Stimulated activated CD4-positive, alpha-beta T cell treated with anti-CD3 and anti-CD28 coated beads, Interleukin-2, amount 100 ng/mL, for 24 hours (primary cell): ENCODE results near the gene ZNF420.
"Not testable (repeated sequence)": the region's sequence is repeated elsewhere in the genome, so short reads cannot be mapped to it uniquely, and the experiment has no call there.

Source experiments
- DNase-seq, 2 donors: peaks; one replicate each; pipeline ENCODE4 v3.0.0-alpha.2; 2020

The ZNF420 gene

DNA sequence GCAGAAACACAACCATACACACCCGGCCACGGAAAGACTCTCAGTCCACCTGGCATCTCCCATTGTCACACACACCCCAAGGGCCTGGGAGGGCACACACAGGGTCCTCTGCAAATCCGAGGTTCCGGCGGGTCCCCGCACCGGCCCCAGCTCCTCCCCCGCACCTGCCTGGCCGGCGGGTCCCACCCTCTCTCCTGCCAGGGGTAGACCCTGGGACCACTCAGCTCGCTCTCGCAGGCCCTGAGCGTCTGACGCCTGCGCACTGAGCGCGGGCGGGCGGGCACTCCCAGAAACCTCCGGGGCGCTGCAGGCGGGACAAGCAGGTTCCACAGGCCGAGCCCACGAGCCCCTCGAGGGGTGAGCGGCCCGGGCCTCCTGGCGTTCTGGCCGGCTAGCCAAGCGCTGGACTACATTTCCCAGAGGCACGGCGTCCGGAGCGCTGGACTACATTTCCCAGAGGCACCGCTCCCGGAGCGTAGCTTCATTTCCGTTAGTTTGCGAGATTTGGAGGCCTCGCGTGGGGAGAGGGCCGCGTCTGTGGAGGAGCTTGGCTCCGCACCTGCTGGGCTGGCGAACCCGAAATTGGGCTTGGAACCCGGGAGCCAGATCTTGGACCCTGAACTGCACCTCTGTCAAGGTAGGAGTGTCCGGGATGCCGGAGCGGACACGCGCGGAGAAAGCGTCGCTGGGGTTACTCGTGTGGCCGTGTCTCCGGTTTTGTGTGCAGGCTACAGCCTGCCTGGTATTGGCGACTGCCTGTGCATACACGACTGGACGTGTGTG, at the start of gene ZNF420:
ZNF420 (plus strand) TSS at position 500 of the 783 bp plus-strand sequence. CDS start 10,686 bp downstream, outside the sequence.
- DNase-seq, result peak; percentile 85 to 87

DNA sequence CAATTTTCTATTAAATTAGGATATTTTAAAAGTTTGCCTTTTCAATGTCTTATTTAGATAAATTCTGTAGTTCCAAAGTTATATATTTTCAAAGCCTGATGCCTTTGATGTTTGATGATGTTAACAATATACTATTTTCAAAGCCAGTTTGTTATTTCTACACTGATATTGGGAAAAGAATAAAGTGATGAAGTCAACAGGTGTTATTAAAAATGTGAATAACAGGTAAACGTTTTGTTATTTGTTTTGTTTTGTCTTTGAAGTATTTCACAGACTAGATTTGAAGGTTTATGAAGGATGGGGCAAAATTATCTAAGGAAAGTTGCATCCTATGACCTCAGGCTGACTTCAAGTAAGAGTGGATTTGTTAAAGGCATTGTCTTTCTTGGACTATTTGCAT, 33.1 kb upstream of the ZNF420 start:
- no peak for DNase-seq

DNA sequence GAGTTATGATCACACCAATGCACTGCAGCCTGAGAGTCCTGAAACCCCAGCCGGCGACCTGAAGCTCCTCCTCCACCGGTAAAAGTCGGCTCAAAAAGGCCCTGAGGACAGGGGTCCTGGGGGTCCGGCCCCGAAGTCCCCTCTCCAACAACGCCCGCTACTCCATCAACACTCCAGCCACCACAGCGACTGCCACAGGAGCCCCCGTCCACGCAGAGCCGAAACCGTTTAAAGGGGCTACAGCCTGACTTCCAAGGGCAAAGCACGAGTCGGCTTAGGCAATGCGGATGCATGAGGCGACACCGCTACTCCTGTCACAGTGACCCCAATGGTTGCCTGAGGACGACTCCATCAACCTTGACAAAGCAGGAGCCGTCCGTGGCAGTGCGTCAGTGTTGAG, 22.9 kb upstream of the ZNF420 start:
- no peak for DNase-seq

DNA sequence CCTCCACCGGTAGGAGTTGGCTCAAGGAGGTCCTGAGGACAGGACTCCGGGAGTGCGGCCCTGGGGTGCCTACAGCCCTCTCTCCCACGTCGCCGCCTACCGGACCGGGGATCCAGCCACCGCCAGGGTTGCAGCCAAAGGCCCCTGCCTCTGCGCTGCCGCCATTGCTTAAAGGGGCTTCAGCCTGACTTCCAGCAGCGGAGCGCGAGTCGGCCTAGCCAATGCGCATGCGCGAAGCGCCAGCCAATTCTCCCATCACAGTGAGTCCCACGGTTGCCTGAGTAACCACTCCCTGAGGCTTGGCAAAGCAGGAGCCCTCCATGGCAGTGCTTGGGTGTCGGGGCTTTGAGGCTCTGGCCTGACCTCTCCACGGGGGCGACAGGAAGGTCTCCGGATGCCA, 21.5 kb upstream of the ZNF420 start:
- no peak for DNase-seq

DNA sequence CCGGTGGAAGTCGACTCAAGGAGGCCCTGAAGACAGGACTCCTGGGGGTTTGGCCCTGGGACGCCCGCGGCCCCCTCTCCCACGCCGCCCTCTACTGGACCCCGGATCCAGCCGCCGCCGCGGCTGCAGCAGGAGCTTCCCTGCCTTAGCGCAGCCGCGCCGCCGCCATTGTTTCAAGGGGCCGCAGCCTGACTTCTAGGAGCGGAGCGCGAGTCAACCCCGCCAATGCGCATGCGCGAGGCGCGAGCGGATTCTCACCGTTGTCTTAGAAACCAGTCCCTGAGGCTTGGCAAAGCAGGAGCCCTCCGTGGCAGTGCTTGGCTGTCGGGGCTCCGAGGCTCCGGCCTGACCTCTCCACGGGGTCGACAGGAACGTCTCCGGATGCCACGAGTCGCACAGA, 19.1 kb upstream of the ZNF420 start:
- no peak for DNase-seq

DNA sequence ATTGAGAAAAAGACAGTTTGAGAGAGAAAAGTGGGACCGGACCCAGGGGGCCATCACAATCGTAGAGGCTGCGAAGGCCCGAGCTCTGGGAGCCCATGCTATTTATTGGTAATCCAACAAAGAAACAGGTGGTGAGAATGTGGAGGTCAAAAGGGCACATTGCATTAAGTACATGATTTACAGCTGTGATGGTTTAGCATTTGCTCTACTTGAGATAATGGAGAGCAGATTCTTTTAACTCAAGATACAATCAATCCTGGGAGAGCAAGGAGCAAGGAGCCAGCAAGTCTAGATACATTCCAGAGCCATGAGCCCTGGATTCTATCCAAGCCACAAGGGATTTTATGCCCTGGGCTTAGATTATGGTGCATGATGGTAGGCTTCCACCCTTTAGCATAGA, 13.3 kb upstream of the ZNF420 start:
- DNase-seq, result not testable (repeated sequence)

DNA sequence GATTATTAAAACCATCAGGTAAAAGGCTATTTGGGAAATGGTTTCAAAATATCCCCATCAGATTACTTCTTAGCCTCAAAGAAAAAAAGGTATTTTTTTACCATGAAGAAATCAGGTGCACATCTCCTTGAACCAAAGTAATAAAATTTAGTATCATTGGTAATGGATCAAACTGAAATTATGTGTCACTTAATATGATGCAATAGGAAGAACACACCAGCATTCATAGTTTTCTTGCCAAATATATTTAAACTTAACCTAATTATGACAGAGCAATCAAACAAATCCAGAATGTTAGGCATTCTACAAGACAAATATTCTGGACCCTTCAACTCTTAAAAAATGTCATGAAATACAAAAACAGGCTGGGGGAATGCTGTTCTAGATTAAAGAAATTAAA, 4.1 kb upstream of the ZNF420 start:
- no peak for DNase-seq

DNA sequence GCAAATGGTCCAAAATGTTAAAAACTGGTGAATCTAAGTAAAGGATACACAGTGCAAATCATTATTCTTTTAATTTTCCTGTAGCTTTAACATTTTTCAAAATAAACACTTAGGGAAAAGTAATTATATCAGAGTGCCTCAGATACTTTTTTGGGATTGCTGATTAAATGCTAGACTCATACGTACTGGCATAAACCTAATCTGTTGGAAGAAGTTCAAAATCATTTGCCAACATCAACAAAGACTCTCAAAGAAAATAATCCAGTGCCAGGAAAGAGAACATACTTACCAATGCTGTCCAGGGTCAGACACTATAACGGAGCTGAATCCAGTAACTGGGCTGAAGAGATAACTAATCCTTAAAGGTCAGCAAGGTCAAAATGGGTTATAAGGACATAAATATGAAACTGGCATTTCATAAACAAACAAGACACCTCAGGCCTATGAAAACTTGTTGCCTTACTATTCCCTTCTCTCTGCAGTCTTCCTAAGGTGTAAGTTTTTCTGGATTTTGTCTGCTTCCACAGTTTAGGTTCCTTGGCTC, 3.3 kb upstream of the ZNF420 start:
- DNase-seq, result no peak

DNA sequence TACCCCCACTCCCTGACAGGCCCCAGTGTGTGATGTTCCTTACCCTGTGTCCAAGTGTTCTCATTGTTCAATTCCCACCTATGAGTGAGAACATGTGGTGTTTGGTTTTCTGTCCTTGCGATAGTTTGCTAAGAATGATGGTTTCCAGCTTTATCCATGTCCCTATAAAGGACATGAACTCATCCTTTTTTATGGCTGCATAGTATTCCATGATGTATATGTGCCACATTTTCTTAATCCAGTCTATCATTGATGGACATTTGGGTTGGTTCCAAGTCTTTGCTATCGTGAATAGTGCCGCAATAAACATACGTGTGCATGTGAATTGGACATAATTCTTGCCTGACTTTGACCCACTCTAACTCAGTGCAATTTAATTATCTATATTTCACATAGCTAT, 1.7 kb upstream of the ZNF420 start:
- not testable (repeated sequence) for DNase-seq

DNA sequence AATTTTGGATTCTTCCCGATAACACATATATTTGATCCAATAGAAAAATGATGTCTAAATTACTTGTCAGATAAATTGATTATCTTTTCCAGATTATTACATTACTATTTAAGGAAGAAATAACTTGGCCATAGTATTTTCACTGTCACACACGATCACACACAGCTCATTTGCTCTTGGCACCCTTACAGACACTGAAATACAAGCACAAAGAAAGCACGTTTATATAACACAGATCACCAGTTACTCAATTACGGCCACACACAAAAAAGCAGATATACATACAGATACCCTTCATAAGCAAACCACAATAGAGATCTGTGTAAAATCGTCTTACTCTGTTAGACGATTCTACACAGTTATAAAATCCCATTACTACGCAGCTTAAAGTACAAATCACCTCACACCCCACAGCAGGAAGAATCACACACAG, 716 bp upstream of the ZNF420 start:
- DNase-seq, result no peak

DNA sequence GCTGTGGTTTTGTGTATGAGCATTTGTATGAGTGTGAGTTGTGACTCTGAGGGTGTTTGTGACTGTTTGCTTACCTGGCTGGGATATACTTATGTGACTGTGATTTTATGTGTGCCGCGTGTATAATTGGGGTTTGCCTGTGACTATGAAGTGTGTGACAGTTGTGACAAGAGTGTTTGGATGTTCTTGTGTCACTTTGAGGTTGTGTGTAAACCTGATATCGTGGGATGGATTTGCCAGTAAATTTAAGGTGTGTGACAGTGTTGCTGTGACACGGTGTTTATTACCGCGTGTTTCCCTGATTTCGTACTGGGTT, 442 bp downstream of the ZNF420 start:
- no peak for DNase-seq

DNA sequence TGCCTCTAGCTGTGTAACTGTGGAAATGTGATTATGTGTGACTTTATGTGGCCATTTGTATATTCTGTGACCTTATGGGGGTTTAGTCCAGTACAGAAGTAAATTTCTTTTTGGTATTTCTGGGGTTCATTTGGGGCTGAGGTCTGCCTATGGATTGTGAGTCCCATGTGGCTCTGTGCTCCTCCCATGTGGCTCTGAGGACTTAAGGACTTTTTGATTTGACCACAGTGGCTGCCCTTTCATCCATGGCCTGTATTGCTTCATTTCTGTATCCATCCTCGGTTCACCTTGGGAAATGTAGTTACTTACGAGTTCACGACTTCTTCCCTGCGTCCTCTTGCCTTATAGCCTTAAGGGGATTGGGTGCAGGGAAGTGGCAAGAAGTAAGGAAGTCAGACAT, 1.0 kb downstream of the ZNF420 start:
- DNase-seq, result no peak

DNA sequence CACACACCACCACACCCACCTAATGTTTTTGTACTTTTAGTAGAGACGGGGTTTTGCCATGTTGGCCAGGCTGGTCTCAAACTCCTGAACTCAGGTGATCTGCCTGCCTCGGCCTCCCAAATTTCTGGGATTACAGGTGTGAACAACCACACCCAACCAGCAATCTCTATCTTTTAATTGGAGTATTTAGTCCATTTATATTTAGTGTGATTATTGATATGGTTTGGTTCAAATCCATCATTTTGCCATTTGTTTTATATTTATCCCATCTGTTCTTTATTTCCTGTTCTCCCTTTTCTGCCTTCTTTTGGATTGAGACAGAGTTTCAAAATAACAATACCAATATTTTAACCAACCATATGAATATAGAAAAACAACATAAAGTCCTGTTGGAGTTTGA, 4.1 kb downstream of the ZNF420 start:
- no peak for DNase-seq

DNA sequence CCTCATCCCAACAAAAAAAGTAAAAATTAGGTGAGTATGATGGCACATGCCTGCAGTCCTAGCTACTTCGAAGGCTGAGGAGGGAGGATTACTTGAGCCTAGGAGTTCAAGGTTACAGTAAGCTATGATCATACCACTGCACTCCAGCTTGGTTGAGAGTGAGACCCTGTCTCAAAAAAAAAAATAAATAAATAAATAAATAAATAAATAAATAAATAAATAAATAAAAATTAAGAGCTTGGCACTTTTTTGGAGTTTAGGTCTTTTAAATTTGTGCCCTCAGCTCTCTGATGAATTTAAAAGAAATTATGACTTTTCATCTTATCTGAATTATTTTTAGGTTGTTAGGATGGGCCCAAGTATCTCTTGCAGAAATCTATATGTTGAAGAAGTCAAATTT, 8.9 kb downstream of the ZNF420 start:
- no peak for DNase-seq

DNA sequence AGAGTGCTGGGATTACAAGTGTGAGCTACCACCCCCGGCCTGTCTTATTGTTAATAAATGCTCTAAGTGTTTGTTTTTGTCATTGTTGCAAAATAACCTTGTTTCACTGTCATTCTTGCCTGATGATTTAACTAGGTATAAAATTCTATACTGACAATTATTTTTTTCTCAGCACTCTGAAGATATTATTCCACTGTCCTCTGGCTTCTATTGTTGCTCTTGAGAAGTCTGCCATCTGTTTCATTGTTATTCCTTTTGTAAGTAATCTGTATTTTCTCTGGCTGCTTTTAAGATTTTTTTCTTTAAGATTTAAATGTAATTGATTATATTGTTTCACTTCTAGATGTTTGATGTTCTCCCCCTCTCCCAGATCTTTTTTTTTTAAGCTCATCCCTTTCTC, 17.6 kb downstream of the ZNF420 start:
- DNase-seq, result no peak

DNA sequence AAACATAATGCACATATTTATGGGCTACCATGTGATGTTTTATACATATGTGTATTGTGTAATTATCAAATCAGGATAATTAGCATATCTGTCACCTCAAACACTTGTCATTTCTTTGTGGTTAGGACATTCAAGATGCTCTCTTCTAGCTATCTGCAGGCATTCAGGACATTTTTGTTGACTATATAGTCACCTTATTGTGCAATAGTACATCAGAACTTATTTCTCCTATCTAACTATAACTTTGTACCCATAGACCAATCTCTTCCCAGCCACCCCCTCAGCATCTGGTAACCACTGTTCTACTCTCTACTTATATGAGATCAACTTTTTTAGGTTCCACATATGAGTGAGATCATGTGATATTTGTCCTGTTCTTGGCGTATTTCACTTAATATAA, 20.3 kb downstream of the ZNF420 start:
- DNase-seq, result no peak

DNA sequence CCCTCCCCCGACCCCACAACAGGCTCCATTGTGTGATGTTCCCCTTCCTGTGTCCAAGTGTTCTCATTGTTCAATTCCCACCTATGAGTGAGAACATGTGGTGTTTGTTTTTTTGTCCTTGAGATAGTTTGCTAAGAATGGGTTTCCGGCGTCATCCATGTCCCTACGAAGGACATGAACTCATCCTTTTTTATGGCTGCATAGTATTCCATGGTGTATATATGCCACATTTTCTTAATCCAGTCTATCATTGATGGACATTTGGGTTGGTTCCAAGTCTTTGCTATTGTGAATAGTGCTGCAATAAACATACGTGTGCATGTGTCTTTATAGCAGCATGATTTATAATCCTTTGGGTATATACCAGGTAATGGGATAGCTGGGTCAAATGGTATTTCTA, 25.9 kb downstream of the ZNF420 start:
- DNase-seq, result not testable (repeated sequence)

DNA sequence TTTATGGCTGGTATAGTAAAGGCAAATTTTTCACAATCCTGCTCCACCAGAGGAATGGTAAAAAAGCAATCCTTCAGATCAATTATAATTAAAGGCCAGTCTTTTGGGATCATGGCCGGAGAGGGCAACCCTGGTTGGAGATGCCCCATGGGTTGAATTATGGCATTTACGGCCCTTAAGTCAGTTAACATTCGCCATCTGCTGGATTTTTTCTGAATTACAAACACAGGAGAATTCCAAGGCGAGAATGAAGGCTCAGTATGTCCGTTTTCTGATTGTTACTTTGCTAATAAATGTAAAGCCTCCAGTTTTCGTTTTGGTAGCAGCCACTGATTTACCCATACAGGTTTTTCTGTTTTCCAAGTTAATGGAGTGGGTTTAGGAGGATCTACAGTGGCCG, 33.5 kb downstream of the ZNF420 start:
- not testable (repeated sequence) for DNase-seq

DNA sequence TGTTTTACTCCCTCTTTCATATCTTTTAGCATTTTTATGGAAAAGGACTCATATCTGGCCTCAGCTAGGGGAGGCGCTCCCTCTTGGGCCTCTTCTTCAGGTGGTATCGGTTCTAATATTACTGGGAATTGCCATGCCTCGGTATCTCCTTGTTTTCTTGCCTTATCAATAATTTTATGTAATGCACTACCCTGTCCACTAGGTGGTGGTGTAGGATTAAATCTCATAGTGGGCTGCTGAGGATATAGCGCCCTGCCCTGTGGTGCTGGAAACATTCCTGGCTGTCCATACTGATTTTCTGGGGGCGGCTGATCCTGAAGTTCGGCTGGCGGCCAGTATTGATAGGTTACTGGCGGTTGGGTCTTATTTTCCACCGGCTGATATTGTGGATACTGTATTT, 35.8 kb downstream of the ZNF420 start:
- DNase-seq, result no peak

DNA sequence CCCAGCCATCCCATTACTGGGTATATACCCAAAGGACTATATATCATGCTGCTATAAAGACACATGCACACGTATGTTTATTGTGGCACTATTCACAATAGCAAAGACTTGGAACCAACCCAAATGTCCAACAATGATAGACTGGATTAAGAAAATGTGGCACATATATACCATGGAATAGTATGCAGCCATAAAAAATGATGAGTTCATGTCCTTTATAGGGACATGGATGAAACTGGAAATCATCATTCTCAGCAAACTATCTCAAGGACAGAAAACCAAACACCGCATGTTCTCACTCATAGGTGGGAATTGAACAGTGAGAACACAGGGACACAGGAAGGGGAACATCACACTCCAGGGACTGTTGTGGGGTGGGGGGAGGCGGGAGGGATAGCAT, 43.9 kb downstream of the ZNF420 start:
- DNase-seq, result not testable (repeated sequence)

DNA sequence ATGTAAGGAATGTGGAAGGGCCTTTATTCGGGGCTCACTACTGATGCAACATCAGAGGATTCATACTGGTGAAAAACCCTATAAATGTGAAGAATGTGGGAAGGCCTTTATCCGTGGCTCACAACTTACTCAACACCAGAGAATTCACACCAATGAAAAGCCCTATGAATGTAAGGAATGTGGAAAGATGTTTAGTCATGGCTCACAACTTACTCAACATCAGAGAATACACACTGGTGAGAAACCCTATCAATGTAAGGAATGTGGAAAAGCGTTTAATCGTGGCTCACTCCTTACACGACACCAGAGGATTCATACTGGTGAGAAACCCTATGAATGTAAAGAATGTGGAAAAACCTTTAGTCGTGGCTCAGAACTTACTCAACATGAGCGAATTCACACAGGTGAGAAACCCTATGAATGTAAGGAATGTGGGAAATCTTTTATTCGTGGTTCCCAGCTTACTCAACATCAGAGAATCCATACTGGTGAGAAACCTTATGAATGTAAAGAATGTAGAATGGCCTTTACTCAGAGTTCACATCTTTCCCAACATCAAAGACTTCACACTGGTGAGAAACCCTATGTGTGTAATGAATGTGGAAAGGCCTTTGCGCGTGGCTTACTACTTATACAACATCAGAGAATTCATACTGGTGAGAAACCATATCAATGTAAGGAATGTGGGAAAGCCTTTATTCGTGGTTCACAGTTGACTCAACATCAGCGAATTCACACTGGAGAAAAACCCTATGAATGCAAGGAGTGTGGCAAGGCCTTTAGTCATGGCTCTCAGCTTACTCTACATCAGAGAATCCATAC, 50.0 kb downstream of the ZNF420 start:
- DNase-seq, result no peak

DNA sequence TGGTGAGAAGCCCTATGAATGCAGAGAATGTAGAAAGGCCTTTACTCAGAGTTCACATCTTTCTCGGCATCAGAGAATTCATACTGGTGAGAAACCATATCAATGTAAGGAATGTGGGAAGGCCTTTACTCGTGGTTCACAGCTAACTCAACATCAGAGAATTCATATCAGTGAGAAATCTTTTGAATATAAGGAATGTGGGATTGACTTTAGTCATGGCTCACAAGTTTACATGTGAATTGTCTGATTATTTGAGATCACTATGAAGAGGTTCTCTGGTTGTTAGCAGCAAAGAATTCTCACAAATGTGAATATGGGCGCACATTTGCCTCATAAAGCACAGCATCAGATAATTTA, 50.6 kb downstream of the ZNF420 start:
- no peak for DNase-seq

DNA sequence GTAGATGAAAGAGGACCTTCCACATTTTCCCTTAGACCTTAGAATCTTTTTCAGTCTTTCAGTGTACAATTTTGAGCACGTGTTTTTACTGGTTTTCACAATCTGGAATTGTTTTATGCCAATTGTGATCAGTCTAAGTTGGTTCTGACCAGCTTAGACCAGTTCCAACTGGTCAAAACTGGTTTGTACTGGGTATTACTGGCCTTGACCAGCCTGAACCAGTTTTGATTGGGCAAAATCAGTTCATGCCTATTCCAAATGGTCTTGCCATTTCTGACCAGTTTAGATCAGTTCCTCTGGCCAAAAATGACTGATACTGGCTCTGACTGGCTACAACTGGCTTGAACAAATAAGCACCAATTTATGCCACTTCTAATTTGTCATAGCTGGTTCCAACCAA, 57.9 kb downstream of the ZNF420 start:
- DNase-seq, result no peak

DNA sequence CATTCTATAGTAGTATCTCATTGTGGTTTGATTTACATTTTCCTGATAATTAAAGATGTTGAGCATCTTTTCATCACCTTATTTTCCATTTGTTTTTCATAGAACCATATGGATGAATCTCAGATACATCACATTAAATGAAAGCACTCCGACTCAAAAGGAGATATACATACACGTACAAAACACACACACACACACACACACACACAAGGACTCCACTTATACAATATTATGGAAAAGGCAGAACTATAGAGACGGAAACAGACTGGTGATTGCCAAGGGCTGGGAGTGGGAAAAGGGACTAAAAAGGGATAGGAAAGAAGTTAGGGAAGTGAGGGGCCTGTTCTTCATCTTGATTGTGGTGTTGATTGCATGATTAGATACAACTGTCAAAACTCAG, 70.0 kb downstream of the ZNF420 start:
- no peak for DNase-seq
